Stimulated activated effector memory CD8-positive, alpha-beta T cell treated with anti-CD3 and anti-CD28 coated beads, Interleukin-12 subunit alpha, Interleukin-12 subunit beta, amount 100 ng/mL, for 72 hours (primary cell): Measurements from ENCODE around the gene DCBLD1.
"Not testable (repeated sequence)": the region's sequence is repeated elsewhere in the genome, so short reads cannot be mapped to it uniquely, and the experiment has no call there.

Source experiments
- ATAC-seq: fragments of 150-1000 bp; cut with Tn5 transposase; 2 replicates; pipeline ENCODE4 v1.10.0; 2021
- DNase-seq, 2 donors: peaks; one replicate each; pipeline ENCODE4 v3.0.0; 2021 to 2022; ENCODE audit warnings: low spot score in 2 of 2
- H3K27ac Mint-ChIP-seq: one replicate; pipeline ENCODE4 v1.8.0; 2022; ENCODE audit warnings: mild to moderate bottlenecking, mixed read lengths
- H3K36me3 Mint-ChIP-seq: one replicate; pipeline ENCODE4 v1.8.0; 2022; ENCODE audit warnings: mild to moderate bottlenecking, mixed read lengths
- H3K4me1 Mint-ChIP-seq: one replicate; pipeline ENCODE4 v1.8.0; 2022; ENCODE audit warnings: mixed read lengths
- H3K4me3 Mint-ChIP-seq: one replicate; pipeline ENCODE4 v1.8.0; 2022; ENCODE audit warnings: mild to moderate bottlenecking, mixed read lengths
- H3K9me3 Mint-ChIP-seq: one replicate; pipeline ENCODE4 v1.8.0; 2022; ENCODE audit warnings: mixed read lengths

DCBLD1 gene

DNA sequence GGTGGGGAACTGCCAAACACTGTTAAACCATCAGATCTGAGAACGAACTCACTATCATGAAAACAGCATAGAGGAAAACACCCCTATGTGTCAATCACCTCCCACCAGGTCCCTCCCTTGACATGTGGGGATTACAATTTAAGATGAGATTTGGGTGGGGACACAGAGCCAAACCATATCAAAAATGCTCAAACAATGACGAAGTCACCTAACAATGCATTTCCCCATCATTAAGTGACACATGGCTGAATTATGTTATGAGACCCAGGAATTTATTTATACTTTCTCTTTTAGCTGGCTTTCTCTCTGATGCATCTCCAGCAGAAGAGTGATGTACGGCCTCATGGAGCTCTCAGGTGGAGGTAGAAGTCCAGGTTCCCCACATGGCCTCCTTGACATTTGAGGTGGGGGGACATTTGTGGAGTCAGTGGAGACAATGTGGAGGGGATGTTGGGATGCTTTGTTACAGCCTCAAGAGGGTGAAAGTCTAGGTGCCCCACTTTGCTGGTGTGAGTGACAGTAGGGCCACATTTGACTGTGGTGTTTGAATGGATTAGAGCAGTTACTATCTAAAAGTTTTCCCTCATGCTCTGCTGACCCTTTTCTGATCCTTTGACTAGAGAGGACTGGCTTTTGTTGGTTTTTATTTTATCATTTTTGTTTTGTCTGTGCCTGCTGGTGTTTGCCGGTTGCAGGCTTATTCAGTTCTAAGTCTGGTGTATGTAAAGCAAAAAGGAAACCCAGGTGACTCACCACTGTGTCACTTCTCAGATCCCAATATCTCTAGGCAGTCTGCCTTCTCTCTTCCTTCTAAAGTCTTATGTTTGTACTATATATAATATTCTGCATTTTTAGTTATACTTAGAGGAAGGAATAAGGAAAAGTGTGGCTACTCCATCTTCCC lies 18.5 kb upstream of the DCBLD1 start:
- no peaks in the 10 kb centered on the region for H3K36me3 Mint-ChIP-seq
- peak overlapping the region; percentile 7 for H3K27ac Mint-ChIP-seq
- H3K9me3 Mint-ChIP-seq = no peaks in the 10 kb centered on the region
- H3K4me1 Mint-ChIP-seq = peaks cover 40% of the 10 kb centered on the region
- ATAC-seq (peak; percentile 97), DNase-seq (no peak)
- peak overlapping the region; percentile 61 for H3K4me3 Mint-ChIP-seq

DNA sequence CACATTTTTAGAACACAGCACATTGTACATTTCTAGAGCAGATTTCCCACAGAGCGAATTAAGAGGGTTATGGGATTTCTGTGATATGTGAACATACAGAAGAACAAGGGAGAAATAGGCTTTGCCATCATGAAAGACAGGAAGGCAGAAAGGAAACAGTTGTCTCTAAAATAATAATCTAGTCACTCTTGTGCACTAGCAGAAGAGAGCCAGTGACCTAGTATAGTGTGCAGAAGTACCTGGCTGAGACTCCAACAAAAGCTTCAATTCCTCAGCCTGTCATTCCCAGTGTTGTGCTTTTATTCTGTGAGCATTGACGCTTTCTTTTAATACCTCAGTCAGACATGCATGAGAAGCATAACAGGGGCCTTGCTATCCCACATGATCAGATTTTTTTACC lies 17.8 kb upstream of the DCBLD1 start:
- Mint-ChIP-seq H3K9me3 (no peaks in the 10 kb centered on the region), H3K4me1 (peaks cover 43% of the 10 kb centered on the region), H3K4me3 (peak overlapping the region; percentile 61), H3K36me3 (no peaks in the 10 kb centered on the region), H3K27ac (peak overlapping the region; percentile 7)
- DNase-seq = no peak
- ATAC-seq = no peak

- Mint-ChIP-seq H3K9me3 (no peaks in the 10 kb centered on the region), H3K36me3 (no peaks in the 10 kb centered on the region), H3K27ac (peak overlapping the region; percentile 57), H3K4me1 (peaks cover 45% of the 10 kb centered on the region), H3K4me3 (no peak overlapping the region)
- ATAC-seq (peak; percentile 45), DNase-seq (no peak)
Observed at GRCh38 chr6:117465691-117466090, 16.8 kb upstream of the DCBLD1 start.

DNA sequence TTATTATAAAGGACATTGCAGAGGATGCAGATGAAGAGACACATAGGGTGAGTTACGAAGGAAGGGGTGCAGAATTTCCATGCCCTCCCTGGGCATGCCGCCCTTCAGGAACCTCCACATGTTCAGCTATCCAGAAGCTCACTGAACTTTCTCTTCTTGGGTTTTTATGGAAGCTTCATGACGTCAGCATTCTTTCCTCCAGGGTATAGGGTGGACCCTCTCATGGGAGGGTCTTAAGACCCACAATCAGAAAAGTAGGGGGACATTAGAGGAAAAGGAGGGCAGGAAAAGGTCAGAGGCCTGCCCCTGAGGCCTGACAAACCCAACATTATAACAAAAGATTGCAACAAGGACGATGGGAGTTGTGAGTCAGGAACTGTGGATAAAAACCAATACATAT lies 14.6 kb upstream of the DCBLD1 start:
- Mint-ChIP-seq H3K4me1 (peaks cover 49% of the 10 kb centered on the region), H3K36me3 (no peaks in the 10 kb centered on the region), H3K4me3 (no peak overlapping the region)

DNA sequence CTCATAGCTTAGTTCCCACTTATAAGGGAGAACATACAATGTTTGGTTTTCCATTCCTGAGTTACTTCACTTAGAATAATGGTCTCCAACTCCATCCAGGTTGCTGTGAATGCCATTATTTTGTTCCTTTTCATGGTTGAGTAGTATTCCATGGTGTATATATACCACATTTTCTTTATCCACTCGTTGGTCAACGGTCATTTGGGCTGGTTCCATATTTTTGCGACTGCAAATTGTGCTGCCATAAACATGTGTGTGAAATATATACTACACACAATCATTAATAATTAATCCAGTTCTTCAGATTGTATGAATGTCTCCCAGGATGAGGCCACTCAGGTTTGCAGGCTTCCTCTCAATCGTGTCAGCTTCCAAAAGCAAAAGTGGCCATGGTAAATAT lies 13.9 kb upstream of the DCBLD1 start:
- peaks cover 47% of the 10 kb centered on the region for H3K4me1 Mint-ChIP-seq
- H3K9me3 Mint-ChIP-seq, ATAC-seq, H3K4me3 Mint-ChIP-seq, H3K27ac Mint-ChIP-seq, DNase-seq, H3K36me3 Mint-ChIP-seq: not testable (repeated sequence)

More for the DNA sequence above, 14.6 kb upstream of the DCBLD1 start:
- ATAC-seq = no peak
- H3K9me3 Mint-ChIP-seq = no peaks in the 10 kb centered on the region
- no peak for DNase-seq
- H3K27ac Mint-ChIP-seq = no peak overlapping the region

- H3K9me3 Mint-ChIP-seq = no peaks in the 10 kb centered on the region
- H3K4me1 Mint-ChIP-seq = peaks cover 39% of the 10 kb centered on the region
- H3K4me3 Mint-ChIP-seq = no peak overlapping the region
- ATAC-seq (peak; percentile 51), DNase-seq (no peak)
- no peak overlapping the region for H3K27ac Mint-ChIP-seq
- no peaks in the 10 kb centered on the region for H3K36me3 Mint-ChIP-seq
Observed at GRCh38 chr6:117469356-117469755, 13.1 kb upstream of the DCBLD1 start.

- Mint-ChIP-seq H3K9me3 (no peaks in the 10 kb centered on the region), H3K4me1 (peaks cover 35% of the 10 kb centered on the region), H3K36me3 (no peaks in the 10 kb centered on the region), H3K27ac (no peak overlapping the region), H3K4me3 (no peak overlapping the region)
- DNase-seq (no peak), ATAC-seq (peak; percentile 45)
Observed at GRCh38 chr6:117469791-117470190, 12.7 kb upstream of the DCBLD1 start.

DNA sequence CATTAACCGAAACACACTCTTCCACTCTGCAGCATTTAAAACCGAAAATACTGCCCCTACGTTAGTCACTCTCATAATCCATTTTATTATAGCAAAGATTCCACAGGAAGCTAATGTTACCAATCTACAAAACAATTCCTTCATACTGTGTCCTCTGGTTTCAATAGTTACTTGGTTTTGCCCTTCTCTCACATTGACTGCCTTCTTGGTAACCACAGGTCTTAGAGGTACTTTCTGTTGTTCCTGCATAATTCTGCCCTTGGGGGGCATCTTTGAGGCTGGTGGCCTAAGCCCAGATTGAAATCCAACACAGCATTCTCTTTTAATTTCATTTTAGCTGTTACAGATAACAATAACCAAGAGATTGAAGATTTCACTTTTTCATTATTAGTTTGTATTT lies 9.8 kb upstream of the DCBLD1 start:
- Mint-ChIP-seq H3K9me3 (no peaks in the 10 kb centered on the region), H3K4me3 (no peak overlapping the region), H3K27ac (no peak overlapping the region), H3K4me1 (peaks cover 17% of the 10 kb centered on the region), H3K36me3 (no peaks in the 10 kb centered on the region)
- DNase-seq (no peak), ATAC-seq (no peak)

DNA sequence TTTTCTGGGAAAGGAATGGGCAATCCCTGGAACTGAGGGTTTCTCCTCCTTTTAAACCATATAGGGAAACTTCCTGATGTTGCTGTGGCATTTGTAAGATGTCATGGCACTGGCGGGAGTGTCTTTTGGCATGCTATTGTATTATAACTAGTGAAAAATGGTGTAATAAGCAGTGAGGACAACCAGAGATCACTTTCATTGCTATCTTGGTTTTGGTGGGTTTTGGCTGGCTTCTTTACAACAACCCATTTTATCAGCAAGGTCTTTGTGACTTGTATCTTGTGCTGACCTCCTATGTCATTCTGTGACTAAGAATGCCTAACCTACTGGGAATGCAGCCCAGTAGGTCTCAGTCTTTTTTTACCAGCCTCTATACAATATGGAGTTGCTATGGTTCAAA lies 9.1 kb upstream of the DCBLD1 start:
- ATAC-seq = no peak
- no peaks in the 10 kb centered on the region for H3K36me3 Mint-ChIP-seq
- no peak overlapping the region for H3K27ac Mint-ChIP-seq
- peaks cover 22% of the 10 kb centered on the region for H3K4me1 Mint-ChIP-seq
- H3K9me3 Mint-ChIP-seq = no peaks in the 10 kb centered on the region
- H3K4me3 Mint-ChIP-seq = no peak overlapping the region
- no peak for DNase-seq

- DNase-seq = no peak
- H3K4me1 Mint-ChIP-seq = peaks cover 19% of the 10 kb centered on the region
- no peaks in the 10 kb centered on the region for H3K9me3 Mint-ChIP-seq
- no peaks in the 10 kb centered on the region for H3K36me3 Mint-ChIP-seq
- H3K4me3 Mint-ChIP-seq = no peak overlapping the region
- no peak overlapping the region for H3K27ac Mint-ChIP-seq
- ATAC-seq = no peak
Observed at GRCh38 chr6:117477988-117478852, 4.3 kb upstream of the DCBLD1 start.

GRCh38 chr6:117478853-117479231 lies 3.6 kb upstream of the DCBLD1 start:
- no peak for DNase-seq
- H3K4me1 Mint-ChIP-seq = peaks cover 19% of the 10 kb centered on the region
- no peaks in the 10 kb centered on the region for H3K36me3 Mint-ChIP-seq
- no peak overlapping the region for H3K4me3 Mint-ChIP-seq
- no peak overlapping the region for H3K27ac Mint-ChIP-seq
- no peaks in the 10 kb centered on the region for H3K9me3 Mint-ChIP-seq
- ATAC-seq = no peak

GRCh38 chr6:117480651-117481050 lies 1.8 kb upstream of the DCBLD1 start:
- ATAC-seq (no peak), DNase-seq (no peak)
- Mint-ChIP-seq H3K4me3 (no peak overlapping the region), H3K27ac (no peak overlapping the region), H3K36me3 (no peaks in the 10 kb centered on the region), H3K9me3 (no peaks in the 10 kb centered on the region), H3K4me1 (peaks cover 19% of the 10 kb centered on the region)

DNA sequence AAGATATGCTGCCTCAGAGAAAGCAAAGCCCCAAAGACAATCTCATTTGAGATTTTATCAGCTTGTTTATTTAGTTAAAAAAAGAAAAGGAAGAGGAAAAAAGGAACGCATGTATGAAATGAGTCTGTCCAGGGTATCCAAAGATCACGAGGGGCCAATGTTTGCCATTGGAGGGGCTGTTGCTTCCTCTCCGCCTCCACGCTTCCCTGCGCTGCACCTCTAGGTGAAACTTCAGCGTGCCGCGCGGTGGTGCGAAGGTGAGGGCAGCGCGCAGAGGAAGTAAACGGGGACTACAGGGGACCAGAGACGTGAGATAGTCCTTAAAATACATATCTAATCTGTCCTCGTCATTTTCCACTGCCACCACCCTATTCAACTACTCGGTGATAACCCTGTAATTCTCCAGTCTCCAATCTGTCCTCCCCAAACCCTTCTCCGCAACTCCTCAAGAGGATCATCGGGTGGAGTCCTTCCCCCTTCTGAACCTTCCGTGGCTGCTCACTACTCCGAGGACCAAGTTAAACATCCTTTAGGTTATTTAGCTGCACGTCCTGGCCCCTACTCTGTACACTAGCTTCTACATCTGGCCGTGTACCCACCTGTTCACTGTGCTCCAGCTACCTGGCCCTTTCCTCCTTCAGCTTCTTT lies 1.1 kb upstream of the DCBLD1 start:
- Mint-ChIP-seq H3K9me3 (no peaks in the 10 kb centered on the region), H3K4me3 (peak overlapping the region; percentile 82), H3K36me3 (no peaks in the 10 kb centered on the region), H3K4me1 (peaks cover 19% of the 10 kb centered on the region), H3K27ac (no peak overlapping the region)
- no peak for DNase-seq
- ATAC-seq = no peak

GRCh38 chr6:117481926-117482239 lies 591 bp upstream of the DCBLD1 start:
- no peaks in the 10 kb centered on the region for H3K9me3 Mint-ChIP-seq
- DNase-seq (no peak), ATAC-seq (peak; percentile 1)
- peak overlapping the region; percentile 82 for H3K4me3 Mint-ChIP-seq
- H3K36me3 Mint-ChIP-seq = no peaks in the 10 kb centered on the region
- no peak overlapping the region for H3K27ac Mint-ChIP-seq
- peaks cover 19% of the 10 kb centered on the region for H3K4me1 Mint-ChIP-seq

DNA sequence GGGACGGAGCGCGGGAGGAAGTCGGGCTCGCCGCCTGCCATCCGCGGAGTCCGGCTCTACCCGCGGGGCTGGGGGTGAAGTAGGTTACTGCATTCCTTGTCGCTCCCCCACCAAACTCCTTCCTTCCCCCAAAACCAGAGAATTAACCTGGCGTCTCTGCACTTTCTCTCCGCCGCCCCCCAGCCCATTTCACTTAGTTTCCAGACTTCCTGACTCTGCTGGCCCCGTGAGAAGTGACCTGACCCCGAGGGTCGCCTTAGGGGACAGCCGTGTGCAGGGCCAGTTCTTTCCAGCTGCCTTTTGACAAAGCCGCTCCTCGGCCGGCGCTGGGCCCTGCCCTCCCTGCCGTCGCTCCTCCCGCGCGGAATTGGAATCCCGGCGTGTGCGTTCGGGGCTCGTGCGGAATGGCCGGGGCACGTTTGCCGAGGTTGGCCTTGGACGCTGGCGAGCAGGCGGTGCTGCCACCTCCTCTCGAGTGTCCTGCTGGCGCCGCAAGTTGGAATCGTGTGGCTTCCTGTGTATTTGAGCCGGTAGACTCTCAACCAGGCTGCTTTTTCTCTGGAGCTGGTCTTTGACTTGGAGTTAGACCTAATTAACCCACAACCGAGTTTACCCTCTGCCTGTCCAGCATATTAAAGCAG lies 650 bp downstream of the DCBLD1 start:
- Mint-ChIP-seq H3K4me3 (peak overlapping the region; percentile 82), H3K4me1 (peaks cover 16% of the 10 kb centered on the region), H3K9me3 (no peaks in the 10 kb centered on the region), H3K36me3 (no peaks in the 10 kb centered on the region), H3K27ac (peak overlapping the region; percentile 64)
- ATAC-seq = peak; percentile 27
- peak in 1 of 2 donors; percentile 62 for DNase-seq
